Neural progenitor cell (in vitro differentiated cells): ENCODE measurements around the gene FOXL2NB. TPM values are rescaled to one million over a fixed set of nuclear protein-coding genes. Genes with fewer than 3 reads are reported as not detected.

ENCODE experiments used
- DNase-seq: peaks from one replicate; pipeline ENCODE4 v3.0.0-alpha.2; 2016; ENCODE audit warnings: low spot score
- H2AFZ ChIP-seq: fragments of 200-600 bp; sonication (generic); replicated peaks from 2 replicates; pipeline ENCODE4 v1.6.1; 2016; ENCODE audit warnings: antibody characterized with exemption
- H3F3A ChIP-seq: fragments of 200-600 bp; sonication (generic); 2 replicates; pipeline ENCODE4 v1.6.1; 2016; ENCODE audit warnings: antibody characterized with exemption, low read depth
- H3K27ac ChIP-seq: fragments of 200-600 bp; sonication (generic); 2 replicates; pipeline ENCODE4 v1.5.1; 2016; ENCODE audit warnings: mild to moderate bottlenecking
- H3K27me3 ChIP-seq: fragments of 200-600 bp; sonication (generic); 2 replicates; pipeline ENCODE4 v1.6.1; 2016; ENCODE audit warnings: mild to moderate bottlenecking, moderate library complexity
- H3K36me3 ChIP-seq: fragments of 200-600 bp; sonication (generic); 2 replicates; pipeline ENCODE4 v1.5.1; 2016
- H3K4me1 ChIP-seq: fragments of 200-600 bp; sonication (generic); 2 replicates; pipeline ENCODE4 v1.6.1; 2016; ENCODE audit warnings: mixed run types
- H3K4me2 ChIP-seq: fragments of 200-600 bp; sonication (generic); 2 replicates; pipeline ENCODE4 v1.6.1; 2016
- H3K4me3 ChIP-seq: fragments of 200-600 bp; sonication (generic); 2 replicates; pipeline ENCODE4 v1.5.1; 2016
- H3K79me2 ChIP-seq: fragments of 200-600 bp; sonication (generic); 2 replicates; pipeline ENCODE4 v1.6.1; 2016; ENCODE audit warnings: low read depth
- H3K9ac ChIP-seq: fragments of 200-600 bp; sonication (generic); 2 replicates; pipeline ENCODE4 v1.6.1; 2016
- H3K9me3 ChIP-seq: fragments of 200-600 bp; sonication (generic); 2 replicates; pipeline ENCODE4 v1.5.1; 2016; ENCODE audit warnings: low read depth
- H4K20me1 ChIP-seq: fragments of 200-600 bp; sonication (generic); 2 replicates; pipeline ENCODE4 v1.6.1; 2016; ENCODE audit warnings: low read depth
- H3K27ac Mint-ChIP-seq: 3 replicates; pipeline ENCODE4 v1.8.0; 2021; ENCODE audit warnings: mixed read lengths
- H3K27me3 Mint-ChIP-seq: 2 replicates; pipeline ENCODE4 v1.8.0; 2022; ENCODE audit warnings: low read depth, mild to moderate bottlenecking, inconsistent platforms, moderate library complexity, mixed read lengths; ENCODE audit not compliant: insufficient read depth
- H3K36me3 Mint-ChIP-seq: 3 replicates; pipeline ENCODE4 v1.8.0; 2021; ENCODE audit warnings: mixed read lengths
- H3K4me1 Mint-ChIP-seq: 3 replicates; pipeline ENCODE4 v1.8.0; 2021; ENCODE audit warnings: mixed read lengths
- H3K4me3 Mint-ChIP-seq: 3 replicates; pipeline ENCODE4 v1.8.0; 2021; ENCODE audit warnings: mild to moderate bottlenecking, moderate library complexity, mixed read lengths
- H3K9me3 Mint-ChIP-seq: 3 replicates; pipeline ENCODE4 v1.8.0; 2020; ENCODE audit warnings: mixed read lengths
- EZH2 ChIP-seq: fragments of 200-600 bp; sonication (generic); IDR thresholded peaks from 2 replicates; pipeline ENCODE4 v1.6.1; 2017; ENCODE audit warnings: antibody characterized with exemption, mild to moderate bottlenecking, moderate library complexity
- EZH2phosphoT487 ChIP-seq: fragments of 200-600 bp; sonication (generic); IDR thresholded peaks from 2 replicates; pipeline ENCODE4 v1.6.1; 2017; ENCODE audit warnings: antibody characterized with exemption
- total RNA-seq: library from RNA; depleted of rRNA; stranded (reverse); fragments of >200 nt; gene quantifications from 2 replicates; pipeline ENCODE4 v1.2.3, GENCODE V29; 2015; ENCODE audit warnings: low replicate concordance
- TF ChIP-seq, protein P1 (sequence below): fragments of 200-600 bp; sonication (generic); IDR thresholded peaks from 2 replicates; pipeline ENCODE4 v1.5.1; 2017; ENCODE audit warnings: antibody characterized with exemption, mild to moderate bottlenecking

The FOXL2NB gene
- total RNA-seq, 1 donor from 2014 or later, result 0.09 TPM

DNA sequence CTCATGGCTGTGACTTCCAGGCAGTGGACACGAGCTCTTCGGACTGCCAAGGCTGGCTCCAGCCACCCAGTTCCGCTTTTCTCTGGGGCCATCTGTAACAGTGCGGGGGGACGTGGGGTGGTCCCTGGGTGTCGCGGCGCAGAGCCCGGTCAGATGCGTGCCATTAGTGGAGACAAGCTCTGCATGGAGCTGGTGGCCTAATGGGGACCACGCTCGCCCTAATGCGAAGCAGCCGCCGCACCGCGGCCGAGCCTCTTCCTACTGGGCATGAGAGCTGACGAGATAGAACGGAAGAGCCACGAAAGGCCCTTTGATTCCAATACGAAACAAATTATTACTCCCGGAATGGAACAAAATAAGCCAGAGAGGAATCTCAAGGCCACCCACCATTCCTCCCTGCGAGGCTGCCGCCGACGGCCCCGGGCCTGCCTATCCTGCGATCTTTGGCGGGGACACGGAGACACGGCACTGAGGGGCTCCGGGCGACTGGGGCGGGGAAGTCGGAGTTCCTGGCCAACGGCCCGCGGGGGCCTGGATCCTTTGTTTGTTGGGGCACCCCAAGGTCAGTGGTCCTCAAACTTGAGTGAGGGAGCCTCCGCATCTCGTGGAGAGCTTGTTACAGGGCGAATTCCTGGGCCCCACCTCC, 18.2 kb upstream of the FOXL2NB start:
- H3K27ac Mint-ChIP-seq, result no peak overlapping the region
- Histone ChIP-seq H3K27ac (no peak overlapping the region), H2AFZ (no peak overlapping the region), H3K79me2 (no peaks in the 10 kb centered on the region), H3K36me3 (no peaks in the 10 kb centered on the region), H3K4me2 (no peak overlapping the region), H3K4me3 (no peak overlapping the region), H3K9ac (no peak overlapping the region), H3K9me3 (no peaks in the 10 kb centered on the region), H3F3A (no peaks in the 10 kb centered on the region), H4K20me1 (no peaks in the 10 kb centered on the region), H3K27me3 (peaks cover 12% of the 10 kb centered on the region), H3K4me1 (no peaks in the 10 kb centered on the region)
- H3K4me3 Mint-ChIP-seq, result no peak overlapping the region
- H3K9me3 Mint-ChIP-seq, result no peaks in the 10 kb centered on the region
- no peak for TF ChIP-seq EZH2
- TF ChIP-seq, protein P1, sequence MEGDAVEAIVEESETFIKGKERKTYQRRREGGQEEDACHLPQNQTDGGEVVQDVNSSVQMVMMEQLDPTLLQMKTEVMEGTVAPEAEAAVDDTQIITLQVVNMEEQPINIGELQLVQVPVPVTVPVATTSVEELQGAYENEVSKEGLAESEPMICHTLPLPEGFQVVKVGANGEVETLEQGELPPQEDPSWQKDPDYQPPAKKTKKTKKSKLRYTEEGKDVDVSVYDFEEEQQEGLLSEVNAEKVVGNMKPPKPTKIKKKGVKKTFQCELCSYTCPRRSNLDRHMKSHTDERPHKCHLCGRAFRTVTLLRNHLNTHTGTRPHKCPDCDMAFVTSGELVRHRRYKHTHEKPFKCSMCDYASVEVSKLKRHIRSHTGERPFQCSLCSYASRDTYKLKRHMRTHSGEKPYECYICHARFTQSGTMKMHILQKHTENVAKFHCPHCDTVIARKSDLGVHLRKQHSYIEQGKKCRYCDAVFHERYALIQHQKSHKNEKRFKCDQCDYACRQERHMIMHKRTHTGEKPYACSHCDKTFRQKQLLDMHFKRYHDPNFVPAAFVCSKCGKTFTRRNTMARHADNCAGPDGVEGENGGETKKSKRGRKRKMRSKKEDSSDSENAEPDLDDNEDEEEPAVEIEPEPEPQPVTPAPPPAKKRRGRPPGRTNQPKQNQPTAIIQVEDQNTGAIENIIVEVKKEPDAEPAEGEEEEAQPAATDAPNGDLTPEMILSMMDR, result no peak
- H3K36me3 Mint-ChIP-seq, result no peaks in the 10 kb centered on the region
- H3K27me3 Mint-ChIP-seq, result peaks cover 4% of the 10 kb centered on the region
- H3K4me1 Mint-ChIP-seq, result no peaks in the 10 kb centered on the region
- no peak for DNase-seq

DNA sequence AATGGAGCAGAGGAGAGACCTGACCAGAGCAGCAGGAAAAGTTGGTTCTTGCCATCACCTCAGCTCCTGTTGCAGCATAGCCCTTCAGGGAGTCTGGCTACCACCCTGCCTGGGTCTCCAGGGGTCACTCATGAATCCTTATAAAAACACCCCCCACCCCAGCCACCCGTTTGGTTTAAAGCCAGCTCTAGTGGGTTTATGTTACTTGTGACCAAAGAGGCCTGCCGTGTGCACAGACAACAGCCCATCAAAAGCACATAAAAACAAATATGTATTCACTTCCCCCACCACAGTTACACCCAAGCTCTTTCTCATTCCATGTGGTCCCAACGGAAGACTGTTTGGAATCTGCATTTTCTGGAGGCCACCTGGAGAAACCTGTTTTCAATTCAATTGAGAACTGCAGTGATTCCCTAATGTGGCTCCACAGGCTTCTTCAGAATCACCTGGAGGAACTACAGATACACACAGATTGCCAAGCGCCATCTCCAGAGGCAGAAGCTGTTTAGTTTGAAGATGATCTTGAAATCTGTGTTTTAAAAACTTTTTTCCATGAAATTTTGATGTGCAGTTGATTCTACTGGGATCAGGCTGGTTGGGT, 13.8 kb upstream of the FOXL2NB start:
- Mint-ChIP-seq H3K9me3 (no peaks in the 10 kb centered on the region), H3K36me3 (no peaks in the 10 kb centered on the region), H3K4me3 (no peak overlapping the region), H3K4me1 (peaks cover 13% of the 10 kb centered on the region), H3K27ac (no peak overlapping the region), H3K27me3 (peaks cover 29% of the 10 kb centered on the region)
- Histone ChIP-seq H3K36me3 (no peaks in the 10 kb centered on the region), H3K79me2 (no peaks in the 10 kb centered on the region), H3F3A (peaks cover 15% of the 10 kb centered on the region), H3K4me3 (no peak overlapping the region), H3K4me2 (no peak overlapping the region), H3K27me3 (peaks cover 52% of the 10 kb centered on the region), H3K9me3 (no peaks in the 10 kb centered on the region), H3K4me1 (peaks cover 2% of the 10 kb centered on the region), H2AFZ (no peak overlapping the region), H3K9ac (no peak overlapping the region), H4K20me1 (peaks cover 19% of the 10 kb centered on the region), H3K27ac (no peak overlapping the region)
- DNase-seq, result no peak
- TF ChIP-seq, protein P1, result no peak
- no peak for TF ChIP-seq EZH2
- no peak for TF ChIP-seq EZH2phosphoT487

DNA sequence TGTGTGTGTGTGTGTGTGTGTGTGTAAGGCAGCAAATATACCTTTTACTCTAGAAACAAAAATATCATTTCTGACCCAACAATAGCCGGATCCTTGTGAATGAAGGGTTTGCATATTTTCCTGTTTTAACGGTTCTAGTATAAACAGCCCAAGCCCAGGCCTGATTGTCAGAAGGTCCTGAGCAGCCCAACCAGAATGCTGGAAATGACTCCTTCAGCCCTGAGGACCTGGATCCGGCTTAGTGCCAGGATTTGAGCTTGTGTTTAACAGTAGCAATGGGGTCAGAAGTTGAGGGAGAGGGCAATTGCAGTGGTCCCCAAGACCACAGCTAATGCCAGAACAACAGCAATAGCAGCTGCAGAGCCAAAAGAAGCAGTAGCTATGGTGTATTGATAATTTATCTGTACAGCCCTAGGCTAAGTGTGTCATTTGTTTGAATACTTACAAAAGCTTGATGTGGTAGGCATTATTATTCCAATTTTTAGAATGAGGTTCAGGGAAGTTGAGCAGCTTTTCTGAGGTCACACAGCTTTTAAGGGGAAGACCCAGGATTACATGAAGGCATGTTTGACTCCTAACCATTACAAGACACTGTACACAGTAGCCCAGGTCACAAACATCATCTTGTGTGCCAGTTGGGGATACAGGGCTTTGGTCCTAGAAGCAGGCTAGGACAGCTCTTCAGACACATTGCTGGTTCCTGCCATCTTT, 12.9 kb upstream of the FOXL2NB start:
- Mint-ChIP-seq H3K9me3 (no peaks in the 10 kb centered on the region), H3K4me1 (peaks cover 21% of the 10 kb centered on the region), H3K27me3 (peaks cover 39% of the 10 kb centered on the region), H3K4me3 (no peak overlapping the region), H3K27ac (no peak overlapping the region), H3K36me3 (no peaks in the 10 kb centered on the region)
- Histone ChIP-seq H3K9me3 (no peaks in the 10 kb centered on the region), H3F3A (peaks cover 25% of the 10 kb centered on the region), H3K36me3 (no peaks in the 10 kb centered on the region), H3K9ac (no peak overlapping the region), H4K20me1 (peaks cover 29% of the 10 kb centered on the region), H3K4me1 (peaks cover 11% of the 10 kb centered on the region), H3K27me3 (peaks cover 62% of the 10 kb centered on the region), H3K27ac (no peak overlapping the region), H2AFZ (no peak overlapping the region), H3K4me2 (no peak overlapping the region), H3K79me2 (no peaks in the 10 kb centered on the region), H3K4me3 (no peak overlapping the region)
- TF ChIP-seq EZH2phosphoT487 (no peak), EZH2 (no peak)
- TF ChIP-seq, protein P1, result no peak
- no peak for DNase-seq
